ENCODE results near the gene RBM47.
"Not testable (repeated sequence)": the region's sequence is repeated elsewhere in the genome, so short reads cannot be mapped to it uniquely, and the experiment has no call there.

Gene RBM47

GRCh38 chr4:40406340-40406739 is 223.3 kb downstream of the RBM47 start:
- no peak for DNase-seq (ENCODE audit: low spot score)
- H3K4me1 Mint-ChIP-seq (ENCODE audit: low read depth), result no peaks in the 10 kb centered on the region
- peaks cover 11% of the 10 kb centered on the region for H3K36me3 Mint-ChIP-seq (ENCODE audit: low read depth)
- H3K4me3 Mint-ChIP-seq, result no peak overlapping the region
- H3K27me3 Mint-ChIP-seq (ENCODE audit: low read depth), result no peaks in the 10 kb centered on the region
- no peak overlapping the region for H3K27ac Mint-ChIP-seq
- H3K9me3 Mint-ChIP-seq, result peaks cover 19% of the 10 kb centered on the region

- H3K27me3 Mint-ChIP-seq (ENCODE audit: low read depth), result no peaks in the 10 kb centered on the region
- peaks cover 11% of the 10 kb centered on the region for H3K36me3 Mint-ChIP-seq (ENCODE audit: low read depth)
- H3K4me3 Mint-ChIP-seq, result no peak overlapping the region
- H3K27ac Mint-ChIP-seq, result no peak overlapping the region
- DNase-seq (ENCODE audit: low spot score), result no peak
- H3K4me1 Mint-ChIP-seq (ENCODE audit: low read depth), result no peaks in the 10 kb centered on the region
- H3K9me3 Mint-ChIP-seq, result peaks cover 19% of the 10 kb centered on the region
These were observed 224.5 kb downstream of the RBM47 start for GRCh38 chr4:40405193-40405592.

GRCh38 chr4:40403081-40403480 is 226.6 kb downstream of the RBM47 start:
- no peak for DNase-seq (ENCODE audit: low spot score)
- Mint-ChIP-seq H3K9me3 (peaks cover 19% of the 10 kb centered on the region), H3K4me3 (no peak overlapping the region), H3K4me1 (ENCODE audit: low read depth) (no peaks in the 10 kb centered on the region), H3K27ac (no peak overlapping the region), H3K27me3 (ENCODE audit: low read depth) (no peaks in the 10 kb centered on the region), H3K36me3 (ENCODE audit: low read depth) (peaks cover 11% of the 10 kb centered on the region)

- H3K4me1 Mint-ChIP-seq (ENCODE audit: low read depth), result no peaks in the 10 kb centered on the region
- H3K27ac Mint-ChIP-seq, result no peak overlapping the region
- no peaks in the 10 kb centered on the region for H3K27me3 Mint-ChIP-seq (ENCODE audit: low read depth)
- peaks cover 8% of the 10 kb centered on the region for H3K36me3 Mint-ChIP-seq (ENCODE audit: low read depth)
- no peak overlapping the region for H3K4me3 Mint-ChIP-seq
- H3K9me3 Mint-ChIP-seq, result peaks cover 15% of the 10 kb centered on the region
- no peak for DNase-seq (ENCODE audit: low spot score)
These were observed 227.1 kb downstream of the RBM47 start for GRCh38 chr4:40402556-40402955.

GRCh38 chr4:40401631-40402030 is 228.0 kb downstream of the RBM47 start:
- Mint-ChIP-seq H3K9me3 (peaks cover 8% of the 10 kb centered on the region), H3K36me3 (ENCODE audit: low read depth) (peaks cover 3% of the 10 kb centered on the region), H3K27ac (no peak overlapping the region), H3K4me1 (ENCODE audit: low read depth) (no peaks in the 10 kb centered on the region), H3K4me3 (no peak overlapping the region), H3K27me3 (ENCODE audit: low read depth) (no peaks in the 10 kb centered on the region)
- DNase-seq (ENCODE audit: low spot score), result no peak

- H3K36me3 Mint-ChIP-seq (ENCODE audit: low read depth), result peaks cover 3% of the 10 kb centered on the region
- no peaks in the 10 kb centered on the region for H3K4me1 Mint-ChIP-seq (ENCODE audit: low read depth)
- H3K9me3 Mint-ChIP-seq, result peaks cover 5% of the 10 kb centered on the region
- H3K27ac Mint-ChIP-seq, result no peak overlapping the region
- no peak for DNase-seq (ENCODE audit: low spot score)
- H3K4me3 Mint-ChIP-seq, result no peak overlapping the region
- H3K27me3 Mint-ChIP-seq (ENCODE audit: low read depth), result no peaks in the 10 kb centered on the region
These were observed 228.6 kb downstream of the RBM47 start for GRCh38 chr4:40401096-40401495.

- no peaks in the 10 kb centered on the region for H3K4me1 Mint-ChIP-seq (ENCODE audit: low read depth)
- H3K4me3 Mint-ChIP-seq, result no peak overlapping the region
- no peaks in the 10 kb centered on the region for H3K9me3 Mint-ChIP-seq
- H3K36me3 Mint-ChIP-seq (ENCODE audit: low read depth), result no peaks in the 10 kb centered on the region
- H3K27ac Mint-ChIP-seq, result no peak overlapping the region
- no peaks in the 10 kb centered on the region for H3K27me3 Mint-ChIP-seq (ENCODE audit: low read depth)
- DNase-seq (ENCODE audit: low spot score), result no peak
These were observed 230.1 kb downstream of the RBM47 start for GRCh38 chr4:40399578-40399977.

GRCh38 chr4:40395908-40396793 is 233.5 kb downstream of the RBM47 start:
- DNase-seq (ENCODE audit: low spot score), result no peak
- no peaks in the 10 kb centered on the region for H3K4me1 Mint-ChIP-seq (ENCODE audit: low read depth)
- no peak overlapping the region for H3K4me3 Mint-ChIP-seq
- no peaks in the 10 kb centered on the region for H3K36me3 Mint-ChIP-seq (ENCODE audit: low read depth)
- H3K27ac Mint-ChIP-seq, result no peak overlapping the region
- no peaks in the 10 kb centered on the region for H3K9me3 Mint-ChIP-seq
- H3K27me3 Mint-ChIP-seq (ENCODE audit: low read depth), result peaks cover 9% of the 10 kb centered on the region

GRCh38 chr4:40395166-40395900 is 234.3 kb downstream of the RBM47 start:
- Mint-ChIP-seq H3K27me3 (ENCODE audit: low read depth) (peaks cover 9% of the 10 kb centered on the region), H3K27ac (no peak overlapping the region), H3K4me3 (no peak overlapping the region), H3K36me3 (ENCODE audit: low read depth) (no peaks in the 10 kb centered on the region), H3K9me3 (no peaks in the 10 kb centered on the region), H3K4me1 (ENCODE audit: low read depth) (no peaks in the 10 kb centered on the region)
- no peak for DNase-seq (ENCODE audit: low spot score)

GRCh38 chr4:40394236-40394635 is 235.4 kb downstream of the RBM47 start:
- Mint-ChIP-seq H3K27ac (no peak overlapping the region), H3K27me3 (ENCODE audit: low read depth) (peaks cover 11% of the 10 kb centered on the region)

GRCh38 chr4:40392241-40392640 is 237.4 kb downstream of the RBM47 start:
- H3K4me3 Mint-ChIP-seq; H3K9me3 Mint-ChIP-seq; H3K36me3 Mint-ChIP-seq (ENCODE audit: low read depth); H3K4me1 Mint-ChIP-seq (ENCODE audit: low read depth); H3K27ac Mint-ChIP-seq; DNase-seq (ENCODE audit: low spot score): not testable (repeated sequence)
- peaks cover 11% of the 10 kb centered on the region for H3K27me3 Mint-ChIP-seq (ENCODE audit: low read depth)

More at GRCh38 chr4:40394236-40394635, 235.4 kb downstream of the RBM47 start:
- H3K4me1 Mint-ChIP-seq (ENCODE audit: low read depth), result no peaks in the 10 kb centered on the region
- H3K9me3 Mint-ChIP-seq, result no peaks in the 10 kb centered on the region
- no peak overlapping the region for H3K4me3 Mint-ChIP-seq
- H3K36me3 Mint-ChIP-seq (ENCODE audit: low read depth), result no peaks in the 10 kb centered on the region
- DNase-seq (ENCODE audit: low spot score), result no peak

- no peaks in the 10 kb centered on the region for H3K9me3 Mint-ChIP-seq
- no peaks in the 10 kb centered on the region for H3K36me3 Mint-ChIP-seq (ENCODE audit: low read depth)
- no peak overlapping the region for H3K27ac Mint-ChIP-seq
- H3K4me3 Mint-ChIP-seq, result no peak overlapping the region
- no peak for DNase-seq (ENCODE audit: low spot score)
- H3K4me1 Mint-ChIP-seq (ENCODE audit: low read depth), result no peaks in the 10 kb centered on the region
- H3K27me3 Mint-ChIP-seq (ENCODE audit: low read depth), result peaks cover 11% of the 10 kb centered on the region
These were observed 239.7 kb downstream of the RBM47 start for GRCh38 chr4:40389986-40390385.

- DNase-seq (ENCODE audit: low spot score), result no peak
- Mint-ChIP-seq H3K27me3 (ENCODE audit: low read depth) (peaks cover 9% of the 10 kb centered on the region), H3K27ac (no peak overlapping the region), H3K4me3 (no peak overlapping the region), H3K4me1 (ENCODE audit: low read depth) (no peaks in the 10 kb centered on the region), H3K36me3 (ENCODE audit: low read depth) (no peaks in the 10 kb centered on the region), H3K9me3 (no peaks in the 10 kb centered on the region)
These were observed 241.4 kb downstream of the RBM47 start for GRCh38 chr4:40388239-40388638.

GRCh38 chr4:40380647-40381046 is 249.0 kb downstream of the RBM47 start:
- DNase-seq (ENCODE audit: low spot score), result no peak
- H3K27ac Mint-ChIP-seq, result no peak overlapping the region

More at GRCh38 chr4:40380647-40381046, 249.0 kb downstream of the RBM47 start:
- Mint-ChIP-seq H3K9me3 (no peaks in the 10 kb centered on the region), H3K4me1 (ENCODE audit: low read depth) (peaks cover 2% of the 10 kb centered on the region), H3K36me3 (ENCODE audit: low read depth) (no peaks in the 10 kb centered on the region), H3K27me3 (ENCODE audit: low read depth) (peaks cover 4% of the 10 kb centered on the region), H3K4me3 (no peak overlapping the region)
